Loucy (cell line): ENCODE data around the gene INTS1.

Experiments
- CTCF ChIP-seq: fragments of 200-600 bp; sonication (generic); conservative IDR thresholded peaks from 2 replicates; pipeline ENCODE4 v1.5.1; 2014; ENCODE audit warnings: mild to moderate bottlenecking, antibody characterized with exemption, low read length
- EZH2phosphoT487 ChIP-seq: fragments of 200-600 bp; IDR thresholded peaks from 2 replicates; pipeline ENCODE4 v1.6.1; 2018; ENCODE audit warnings: antibody characterized with exemption, mild to moderate bottlenecking, moderate library complexity, borderline replicate concordance

GRCh38 chr7:1421020-1421790 lies 83.0 kb downstream of the INTS1 start:
- no peak for TF ChIP-seq CTCF
- no peak for TF ChIP-seq EZH2phosphoT487
